PC-3 (cell line): ENCODE results near the gene TPRA1. TPM values are rescaled to one million over a fixed set of nuclear protein-coding genes. Genes with fewer than 3 reads are reported as not detected.

Source experiments
- ATAC-seq: fragments of 200-7000 bp; cut with Tn5 transposase; 2 replicates; pipeline ENCODE4 v1.9.1; 2020; ENCODE audit warnings: mild to moderate bottlenecking, moderate library complexity
- BruUV-seq: library from RNA; stranded (reverse); fragments of 400-500 nt; replicated peaks from 2 replicates; lab custom pipeline; 2021; lab: Mats Ljungman, UMichigan
- CTCF ChIA-PET: fragments of 300-600 bp; sonication (Branson Sonifier 250); formaldehyde crosslinking; loops from one replicate; lab custom pipeline; 2022; ENCODE audit warnings: antibody characterized with exemption; lab: Charles Lee
- POLR2A ChIA-PET: fragments of 300-600 bp; sonication (Branson Sonifier 250); formaldehyde crosslinking; loops from one replicate; lab custom pipeline; 2022; ENCODE audit warnings: antibody characterized with exemption; ENCODE audit not compliant: unreplicated experiment; lab: Charles Lee
- DNase-seq: peaks from one replicate; pipeline ENCODE4 v3.0.0-alpha.2; 2015
- H2AFZ ChIP-seq: fragments of 300-600 bp; sonication (generic); 2 replicates; pipeline ENCODE4 v1.6.0; 2016; ENCODE audit warnings: antibody characterized with exemption, low read length
- H3F3A ChIP-seq: fragments of 300-600 bp; sonication (generic); one replicate; pipeline ENCODE4 v1.6.0; 2017; ENCODE audit warnings: antibody characterized with exemption, low read length, control low read depth, mild to moderate bottlenecking; ENCODE audit not compliant: unreplicated experiment
- H3K27ac ChIP-seq: fragments of 300-600 bp; sonication (generic); 2 replicates; pipeline ENCODE4 v1.5.1; 2016; ENCODE audit warnings: mild to moderate bottlenecking, low read length
- H3K27me3 ChIP-seq: fragments of 300-600 bp; sonication (generic); 2 replicates; pipeline ENCODE4 v1.6.1; 2016; ENCODE audit warnings: low read length, mixed read lengths
- H3K36me3 ChIP-seq: fragments of 300-600 bp; sonication (generic); 2 replicates; pipeline ENCODE4 v1.6.1; 2016; ENCODE audit warnings: low read depth, mixed run types, low read length, mixed read lengths
- H3K4me1 ChIP-seq: fragments of 300-600 bp; sonication (generic); 2 replicates; pipeline ENCODE4 v1.5.1; 2016; ENCODE audit warnings: low read length; ENCODE audit not compliant: insufficient read depth
- H3K4me2 ChIP-seq: fragments of 300-600 bp; sonication (generic); 2 replicates; pipeline ENCODE4 v1.6.0; 2016; ENCODE audit warnings: low read length
- H3K4me3 ChIP-seq: fragments of 300-600 bp; sonication (generic); 2 replicates; pipeline ENCODE4 v1.5.1; 2016; ENCODE audit warnings: mild to moderate bottlenecking, low read length, mixed read lengths
- H3K79me2 ChIP-seq: fragments of 300-600 bp; sonication (generic); 2 replicates; pipeline ENCODE4 v1.6.1; 2017; ENCODE audit warnings: low read length, mixed read lengths
- H3K9ac ChIP-seq: fragments of 300-600 bp; sonication (generic); 2 replicates; pipeline ENCODE4 v1.6.0; 2016; ENCODE audit warnings: mild to moderate bottlenecking, low read length
- H3K9me2 ChIP-seq: fragments of 300-600 bp; sonication (generic); replicated peaks from 2 replicates; pipeline ENCODE4 v1.6.1; 2016; ENCODE audit warnings: mixed run types, low read length, mixed read lengths
- H3K9me3 ChIP-seq: fragments of 300-600 bp; sonication (generic); 2 replicates; pipeline ENCODE4 v1.6.1; 2016; ENCODE audit warnings: low read length, mixed read lengths
- H4K20me1 ChIP-seq: fragments of 300-600 bp; sonication (generic); 2 replicates; pipeline ENCODE4 v1.6.1; 2016; ENCODE audit warnings: low read length, mixed read lengths
- EZH2 ChIP-seq: fragments of 300-600 bp; sonication (generic); IDR thresholded peaks from one replicate; pipeline ENCODE4 v1.6.1; 2017; ENCODE audit warnings: antibody characterized with exemption, mild to moderate bottlenecking, low read length; ENCODE audit not compliant: unreplicated experiment
- EZH2phosphoT487 ChIP-seq: fragments of 300-600 bp; sonication (generic); IDR thresholded peaks from 2 replicates; pipeline ENCODE4 v1.6.1; 2018; ENCODE audit warnings: mild to moderate bottlenecking, antibody characterized with exemption, low read length, borderline replicate concordance
- intact Hi-C: fragments of 100-400 bp; cut with micrococcal nuclease; formaldehyde crosslinking; loops from 2 replicates; pipeline ENCODE4 v1.9.0; 2023
- total RNA-seq: library from RNA; depleted of rRNA; stranded (reverse); fragments of >200 nt; gene quantifications from 2 replicates; pipeline ENCODE4 v1.2.3, GENCODE V29; 2014
- TF ChIP-seq, protein P1 (sequence below): fragments of 300-600 bp; sonication (generic); conservative IDR thresholded peaks from 2 replicates; pipeline ENCODE4 v1.5.1; 2017; ENCODE audit warnings: antibody characterized with exemption, low read depth, mild to moderate bottlenecking, low read length

The TPRA1 gene
- total RNA-seq, 1 experiment from 2014 or later: 25.7 TPM

DNA sequence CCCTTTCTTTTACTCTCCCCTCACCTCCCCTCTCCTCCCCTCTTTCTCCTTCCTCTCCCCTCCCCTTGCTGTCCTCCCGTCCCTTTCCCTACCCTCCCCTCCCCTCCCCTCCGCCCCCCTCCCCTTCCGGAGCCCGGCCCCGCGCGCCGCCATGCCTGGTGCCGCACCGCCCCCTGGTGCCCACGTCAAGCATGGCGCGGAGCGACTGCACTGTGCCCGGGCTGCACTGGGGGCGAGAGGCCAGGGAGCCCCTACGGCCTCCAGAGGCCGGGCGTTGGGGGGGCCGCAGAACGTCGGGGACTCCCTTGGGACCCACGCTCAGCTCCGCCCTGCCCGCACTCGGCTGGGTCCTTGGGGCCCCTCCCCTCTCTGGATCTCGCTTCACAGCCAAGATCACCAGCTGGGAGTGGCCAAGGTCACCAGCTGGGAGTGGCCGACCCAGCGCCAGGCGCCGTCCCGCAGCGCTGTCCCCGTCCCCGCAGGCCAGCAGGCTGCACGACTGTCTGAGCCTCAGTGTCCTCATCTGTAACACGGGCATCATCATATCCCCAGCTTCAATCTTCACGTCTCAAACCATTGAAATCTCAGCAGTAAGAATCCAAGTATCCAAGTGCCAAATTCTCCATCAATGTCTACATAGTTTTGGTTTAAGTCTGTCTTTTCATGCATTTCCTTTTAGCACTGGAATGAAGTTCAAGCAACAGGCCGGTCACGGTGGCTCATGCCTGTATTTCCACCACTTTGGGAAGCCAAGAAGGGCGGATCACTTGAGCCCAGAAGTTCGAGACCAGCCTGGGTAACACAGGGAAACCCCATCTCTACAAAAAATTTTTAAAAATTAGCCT, 42.5 kb downstream of the TPRA1 start:
- Histone ChIP-seq H3K4me3 (peak overlapping the region; percentile 71), H3K9me2 (no peaks in the 10 kb centered on the region), H4K20me1 (no peaks in the 10 kb centered on the region), H3K9ac (peak overlapping the region; percentile 22; the same call in 1 of the 2 replicates), H3K4me1 (no peaks in the 10 kb centered on the region), H3K27me3 (no peaks in the 10 kb centered on the region), H3K36me3 (no peaks in the 10 kb centered on the region), H2AFZ (peak overlapping the region; percentile 92), H3K27ac (no peak overlapping the region), H3K9me3 (no peaks in the 10 kb centered on the region), H3K79me2 (no peaks in the 10 kb centered on the region), H3K4me2 (peak overlapping the region; percentile 85), H3F3A (no peaks in the 10 kb centered on the region)
- TF ChIP-seq, protein P1, sequence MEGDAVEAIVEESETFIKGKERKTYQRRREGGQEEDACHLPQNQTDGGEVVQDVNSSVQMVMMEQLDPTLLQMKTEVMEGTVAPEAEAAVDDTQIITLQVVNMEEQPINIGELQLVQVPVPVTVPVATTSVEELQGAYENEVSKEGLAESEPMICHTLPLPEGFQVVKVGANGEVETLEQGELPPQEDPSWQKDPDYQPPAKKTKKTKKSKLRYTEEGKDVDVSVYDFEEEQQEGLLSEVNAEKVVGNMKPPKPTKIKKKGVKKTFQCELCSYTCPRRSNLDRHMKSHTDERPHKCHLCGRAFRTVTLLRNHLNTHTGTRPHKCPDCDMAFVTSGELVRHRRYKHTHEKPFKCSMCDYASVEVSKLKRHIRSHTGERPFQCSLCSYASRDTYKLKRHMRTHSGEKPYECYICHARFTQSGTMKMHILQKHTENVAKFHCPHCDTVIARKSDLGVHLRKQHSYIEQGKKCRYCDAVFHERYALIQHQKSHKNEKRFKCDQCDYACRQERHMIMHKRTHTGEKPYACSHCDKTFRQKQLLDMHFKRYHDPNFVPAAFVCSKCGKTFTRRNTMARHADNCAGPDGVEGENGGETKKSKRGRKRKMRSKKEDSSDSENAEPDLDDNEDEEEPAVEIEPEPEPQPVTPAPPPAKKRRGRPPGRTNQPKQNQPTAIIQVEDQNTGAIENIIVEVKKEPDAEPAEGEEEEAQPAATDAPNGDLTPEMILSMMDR: peak; percentile 54
- TF ChIP-seq EZH2: no peak
- no peak for TF ChIP-seq EZH2phosphoT487
- intact Hi-C loops: loop anchor here (5.0 kb wide), 1 partner anchor 871 kb away; no protein-coding TSS in a partner anchor
- ATAC-seq: peak; percentile 74
- no TSS peak for BruUV-seq
- ChIA-PET POLR2A (no interaction called here), CTCF (interaction anchor here (0.7 kb wide), 1 partner anchor 92 kb away, joined by 3 read pairs; no protein-coding TSS in a partner anchor)
- DNase-seq: peak; percentile 59

DNA sequence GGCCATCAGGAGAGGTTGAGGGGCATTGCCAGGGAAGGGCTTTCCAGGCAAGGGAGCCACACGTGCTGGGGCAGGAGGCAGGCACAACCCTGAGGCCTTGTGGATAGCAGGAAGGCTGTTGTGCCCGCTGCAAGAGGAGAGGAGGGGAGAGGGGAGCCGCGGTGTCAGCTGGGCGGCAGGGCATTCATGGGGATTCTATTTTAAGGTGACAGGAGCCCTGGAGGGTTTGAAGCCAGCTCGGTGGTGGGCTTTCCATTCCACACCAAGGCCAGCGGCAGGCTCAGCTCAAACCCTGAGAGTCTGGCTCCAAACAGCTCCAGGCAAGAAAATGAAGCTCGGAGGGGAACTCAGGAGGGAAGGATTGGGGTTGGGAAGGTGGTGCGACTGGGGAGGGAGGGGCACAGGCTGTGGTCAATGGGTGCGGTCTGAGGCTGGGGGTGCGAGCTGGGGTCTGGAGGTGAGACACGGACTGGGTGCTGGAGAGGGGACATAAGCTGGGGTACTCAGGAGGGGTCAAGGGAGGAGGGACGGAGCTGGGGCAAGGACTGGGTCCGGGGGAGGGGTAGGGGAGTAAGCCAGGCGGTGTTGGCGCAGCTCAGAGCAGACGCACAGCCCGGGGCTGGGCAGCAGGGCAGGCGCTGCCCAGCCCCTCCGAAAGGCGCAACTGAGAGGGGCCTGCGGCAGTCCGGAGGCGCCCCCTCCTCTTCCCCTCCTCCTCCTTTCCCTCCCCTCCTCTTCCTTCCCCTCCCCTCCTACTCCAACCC, 43.4 kb downstream of the TPRA1 start:
- no peak overlapping the region for H3K27ac ChIP-seq
- H2AFZ ChIP-seq: peak overlapping the region; percentile 18; the same call in 1 of the 2 replicates
- H3K4me1 ChIP-seq: no peaks in the 10 kb centered on the region
- H3F3A ChIP-seq: no peaks in the 10 kb centered on the region
- ATAC-seq (no peak), DNase-seq (no peak)
- TF ChIP-seq, protein P1: no peak
- TF ChIP-seq EZH2: no peak
- TF ChIP-seq EZH2phosphoT487: no peak
- intact Hi-C loops: loop anchor here (5.0 kb wide), 1 partner anchor 870 kb away; no protein-coding TSS in a partner anchor
- no peak overlapping the region for H3K4me3 ChIP-seq
- ChIA-PET CTCF (no interaction called here), POLR2A (no interaction called here)
- no TSS peak for BruUV-seq
- H3K27me3 ChIP-seq: no peaks in the 10 kb centered on the region
- H4K20me1 ChIP-seq: no peaks in the 10 kb centered on the region
- H3K4me2 ChIP-seq: peak overlapping the region; percentile 31; the same call in 1 of the 2 replicates
- H3K9me3 ChIP-seq: no peaks in the 10 kb centered on the region
- no peaks in the 10 kb centered on the region for H3K36me3 ChIP-seq
- no peaks in the 10 kb centered on the region for H3K9me2 ChIP-seq
- H3K9ac ChIP-seq: no peak overlapping the region
- H3K79me2 ChIP-seq: no peaks in the 10 kb centered on the region
